Liver (tissue), 9 donors: Measurements from ENCODE around the gene ME1. TPM values are rescaled to one million over a fixed set of nuclear protein-coding genes. Genes with fewer than 3 reads are reported as not detected.
A peak's percentile ranks its signal among the peaks of the same experiment; 100 is the strongest.

Experiments
- DNase-seq: peaks from one replicate; pipeline ENCODE4 v3.0.0-alpha.2; 2017; ENCODE audit warnings: low spot score
- H3K27ac ChIP-seq, 2 donors: one replicate each; pipeline ENCODE4 v1.7.0; 2013; ENCODE audit warnings: inconsistent platforms in 2 of 2, low read length in 2 of 2, control low read depth in 1 of 2, low read depth in 1 of 2, mild to moderate bottlenecking in 1 of 2
- H3K27me3 ChIP-seq, 4 donors: one replicate each; pipeline versions ENCODE4 v1.6.1 to v1.7.0; 2013; ENCODE audit warnings: low read length in 3 of 4, inconsistent platforms in 1 of 4, mild to moderate bottlenecking in 1 of 4, moderate library complexity in 1 of 4; ENCODE audit not compliant: control insufficient read depth in 4 of 4, insufficient read depth in 4 of 4
- H3K36me3 ChIP-seq, 4 donors: one replicate each; pipeline versions ENCODE4 v1.6.1 to v1.7.0; 2013; ENCODE audit warnings: low read length in 3 of 4, mild to moderate bottlenecking in 3 of 4, low read depth in 1 of 4, moderate library complexity in 1 of 4; ENCODE audit not compliant: control insufficient read depth in 4 of 4, insufficient read depth in 3 of 4
- H3K4me1 ChIP-seq, 4 donors: one replicate each; pipeline versions ENCODE4 v1.6.1 to v1.7.0; 2013; ENCODE audit warnings: low read length in 3 of 4, mild to moderate bottlenecking in 3 of 4, moderate library complexity in 1 of 4; ENCODE audit not compliant: control insufficient read depth in 4 of 4, insufficient read depth in 4 of 4
- H3K4me3 ChIP-seq, 3 donors: one replicate each; pipeline versions ENCODE4 v1.6.1 to v1.7.0; 2013; ENCODE audit warnings: low read length in 3 of 3, control low read depth in 1 of 3, low read depth in 1 of 3, mild to moderate bottlenecking in 1 of 3
- H3K9ac ChIP-seq, 2 donors: one replicate each; pipeline ENCODE4 v1.7.0; 2013; ENCODE audit warnings: low read length in 2 of 2, mild to moderate bottlenecking in 2 of 2, moderate library complexity in 2 of 2, control low read depth in 1 of 2, low read depth in 1 of 2
- H3K9me3 ChIP-seq, 4 donors: one replicate each; pipeline versions ENCODE4 v1.6.1 to v1.7.0; 2013; ENCODE audit warnings: low read length in 3 of 4; ENCODE audit not compliant: control insufficient read depth in 4 of 4
- ATF3 ChIP-seq: IDR thresholded peaks from 2 replicates; pipeline ENCODE4 v1.6.1; 2016; ENCODE audit warnings: antibody characterized with exemption
- EGR1 ChIP-seq, 2 donors: IDR thresholded peaks; 2 replicates each; pipeline ENCODE4 v1.6.1; 2016 to 2018; ENCODE audit warnings: antibody characterized with exemption in 2 of 2, low read depth in 2 of 2
- FOXA1 ChIP-seq: IDR thresholded peaks from 2 replicates; pipeline ENCODE4 v1.6.1; 2016; ENCODE audit warnings: antibody characterized with exemption
- FOXA2 ChIP-seq: IDR thresholded peaks from 2 replicates; pipeline ENCODE4 v1.6.1; 2016; ENCODE audit warnings: antibody characterized with exemption
- GABPA ChIP-seq, 2 donors: IDR thresholded peaks in 1 of 2; conservative IDR thresholded peaks in 1 of 2; 2 replicates each; pipeline ENCODE4 v1.6.1; 2016; ENCODE audit warnings: antibody characterized with exemption in 2 of 2, mild to moderate bottlenecking in 1 of 2, moderate library complexity in 1 of 2
- HNF4A ChIP-seq, 2 donors: conservative IDR thresholded peaks; 2 replicates each; pipeline ENCODE4 v1.6.1; 2016; ENCODE audit warnings: antibody characterized with exemption in 2 of 2, mild to moderate bottlenecking in 2 of 2
- HNF4G ChIP-seq: IDR thresholded peaks from 2 replicates; pipeline ENCODE4 v1.6.1; 2016; ENCODE audit warnings: antibody characterized with exemption
- JUND ChIP-seq, 2 donors: IDR thresholded peaks; 2 replicates each; pipeline ENCODE4 v1.6.1; 2016; ENCODE audit warnings: antibody characterized with exemption in 2 of 2
- NR2F2 ChIP-seq: IDR thresholded peaks from 2 replicates; pipeline ENCODE4 v1.6.1; 2016; ENCODE audit warnings: antibody characterized with exemption
- RAD21 ChIP-seq, 2 donors: IDR thresholded peaks; 2 replicates each; pipeline ENCODE4 v1.6.1; 2016; ENCODE audit warnings: antibody characterized with exemption in 2 of 2, mild to moderate bottlenecking in 2 of 2
- RXRA ChIP-seq, 2 donors: IDR thresholded peaks; 2 replicates each; pipeline ENCODE4 v1.6.1; 2017 to 2018; ENCODE audit warnings: antibody characterized with exemption in 2 of 2, mild to moderate bottlenecking in 1 of 2
- YY1 ChIP-seq: IDR thresholded peaks from 2 replicates; pipeline ENCODE4 v1.6.1; 2016; ENCODE audit warnings: antibody characterized with exemption, mild to moderate bottlenecking
- WGBS: extraction: QIAGEN DNeasy Blood & Tissue Kit; methylation state at CpG from one replicate; pipeline ENCODE4 v1.1.7; 2013; 5-methylcytosine and 5-hydroxymethylcytosine counted together
- polyA plus RNA-seq, 2 donors: library from polyadenylated mRNA; stranded (reverse) in 1 of 2; unstranded in 1 of 2; fragments of 200-250 nt in 1 of 2; fragments of >200 nt in 1 of 2; fragmentation: Nextera tagmentation in 1 of 2; extraction: Ambion mirVana in 1 of 2; gene quantifications; one replicate each; pipeline versions ENCODE4 v1.2.1 to v1.2.3, GENCODE V29; 2013 to 2015
- total RNA-seq, 2 donors: library from RNA; depleted of rRNA; stranded (reverse); fragments of >200 nt; gene quantifications; one replicate each; pipeline ENCODE4 v1.2.3, GENCODE V29; 2014
- TF ChIP-seq, protein P1 (sequence below): fragments of 150-350 bp; IDR thresholded peaks from 2 replicates; pipeline ENCODE4 v1.5.1; 2017; ENCODE audit warnings: improper control_type of control experiment, low read depth, low read length; ENCODE audit not compliant: missing input control
- TF ChIP-seq, protein P2 (sequence below): IDR thresholded peaks from 2 replicates; pipeline ENCODE4 v1.6.1; 2016; ENCODE audit warnings: antibody characterized with exemption, mild to moderate bottlenecking
- TF ChIP-seq, protein P3 (sequence below): IDR thresholded peaks from 2 replicates; pipeline ENCODE4 v1.6.1; 2016; ENCODE audit warnings: antibody characterized with exemption
- donor health status: healthy.
- donor health status: healthy.
- donor health status: healthy.
- donor health status: healthy.
- donor health status: healthy.

Gene ME1
- total and polyA plus RNA-seq, 4 donors, result 4.3 to 7.8 (median 5.5) TPM

DNA sequence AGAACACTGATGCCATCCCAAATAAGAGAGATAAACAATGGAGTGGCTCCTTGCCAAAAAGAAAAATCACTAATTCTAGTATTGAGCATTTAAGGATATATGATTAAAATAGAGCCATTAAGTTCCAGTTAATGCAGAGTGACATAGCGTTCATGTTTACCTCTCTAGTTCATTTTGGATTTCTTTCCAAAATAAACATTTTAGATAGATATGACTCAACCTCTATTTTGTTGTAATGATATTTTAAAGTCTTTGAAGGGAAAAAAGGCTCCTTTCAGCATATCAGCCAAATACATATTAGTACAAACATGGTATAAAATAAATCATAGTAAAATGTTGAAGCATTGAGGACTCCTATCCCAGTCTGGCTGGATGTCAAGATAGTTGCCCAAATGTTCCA, 204.3 kb downstream of the ME1 start:
- TF ChIP-seq, protein P1, sequence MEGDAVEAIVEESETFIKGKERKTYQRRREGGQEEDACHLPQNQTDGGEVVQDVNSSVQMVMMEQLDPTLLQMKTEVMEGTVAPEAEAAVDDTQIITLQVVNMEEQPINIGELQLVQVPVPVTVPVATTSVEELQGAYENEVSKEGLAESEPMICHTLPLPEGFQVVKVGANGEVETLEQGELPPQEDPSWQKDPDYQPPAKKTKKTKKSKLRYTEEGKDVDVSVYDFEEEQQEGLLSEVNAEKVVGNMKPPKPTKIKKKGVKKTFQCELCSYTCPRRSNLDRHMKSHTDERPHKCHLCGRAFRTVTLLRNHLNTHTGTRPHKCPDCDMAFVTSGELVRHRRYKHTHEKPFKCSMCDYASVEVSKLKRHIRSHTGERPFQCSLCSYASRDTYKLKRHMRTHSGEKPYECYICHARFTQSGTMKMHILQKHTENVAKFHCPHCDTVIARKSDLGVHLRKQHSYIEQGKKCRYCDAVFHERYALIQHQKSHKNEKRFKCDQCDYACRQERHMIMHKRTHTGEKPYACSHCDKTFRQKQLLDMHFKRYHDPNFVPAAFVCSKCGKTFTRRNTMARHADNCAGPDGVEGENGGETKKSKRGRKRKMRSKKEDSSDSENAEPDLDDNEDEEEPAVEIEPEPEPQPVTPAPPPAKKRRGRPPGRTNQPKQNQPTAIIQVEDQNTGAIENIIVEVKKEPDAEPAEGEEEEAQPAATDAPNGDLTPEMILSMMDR, result no peak
- TF ChIP-seq JUND (IDR thresholded peaks at IDR 0.05), result no peak
- no peak for TF ChIP-seq HNF4A (conservative IDR thresholded peaks at IDR 0.05)
- no peak for TF ChIP-seq YY1
- TF ChIP-seq, protein P2, sequence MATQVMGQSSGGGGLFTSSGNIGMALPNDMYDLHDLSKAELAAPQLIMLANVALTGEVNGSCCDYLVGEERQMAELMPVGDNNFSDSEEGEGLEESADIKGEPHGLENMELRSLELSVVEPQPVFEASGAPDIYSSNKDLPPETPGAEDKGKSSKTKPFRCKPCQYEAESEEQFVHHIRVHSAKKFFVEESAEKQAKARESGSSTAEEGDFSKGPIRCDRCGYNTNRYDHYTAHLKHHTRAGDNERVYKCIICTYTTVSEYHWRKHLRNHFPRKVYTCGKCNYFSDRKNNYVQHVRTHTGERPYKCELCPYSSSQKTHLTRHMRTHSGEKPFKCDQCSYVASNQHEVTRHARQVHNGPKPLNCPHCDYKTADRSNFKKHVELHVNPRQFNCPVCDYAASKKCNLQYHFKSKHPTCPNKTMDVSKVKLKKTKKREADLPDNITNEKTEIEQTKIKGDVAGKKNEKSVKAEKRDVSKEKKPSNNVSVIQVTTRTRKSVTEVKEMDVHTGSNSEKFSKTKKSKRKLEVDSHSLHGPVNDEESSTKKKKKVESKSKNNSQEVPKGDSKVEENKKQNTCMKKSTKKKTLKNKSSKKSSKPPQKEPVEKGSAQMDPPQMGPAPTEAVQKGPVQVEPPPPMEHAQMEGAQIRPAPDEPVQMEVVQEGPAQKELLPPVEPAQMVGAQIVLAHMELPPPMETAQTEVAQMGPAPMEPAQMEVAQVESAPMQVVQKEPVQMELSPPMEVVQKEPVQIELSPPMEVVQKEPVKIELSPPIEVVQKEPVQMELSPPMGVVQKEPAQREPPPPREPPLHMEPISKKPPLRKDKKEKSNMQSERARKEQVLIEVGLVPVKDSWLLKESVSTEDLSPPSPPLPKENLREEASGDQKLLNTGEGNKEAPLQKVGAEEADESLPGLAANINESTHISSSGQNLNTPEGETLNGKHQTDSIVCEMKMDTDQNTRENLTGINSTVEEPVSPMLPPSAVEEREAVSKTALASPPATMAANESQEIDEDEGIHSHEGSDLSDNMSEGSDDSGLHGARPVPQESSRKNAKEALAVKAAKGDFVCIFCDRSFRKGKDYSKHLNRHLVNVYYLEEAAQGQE, result no peak
- TF ChIP-seq RXRA (IDR thresholded peaks at IDR 0.05), result no peak
- TF ChIP-seq HNF4G, result no peak
- no peak for TF ChIP-seq FOXA2
- TF ChIP-seq FOXA1, result no peak
- TF ChIP-seq GABPA (IDR thresholded peaks at IDR 0.05 in 1 of 2, conservative IDR thresholded peaks at IDR 0.05 in 1 of 2), result no peak
- TF ChIP-seq NR2F2, result no peak
- no peak for TF ChIP-seq EGR1 (IDR thresholded peaks at IDR 0.05; ENCODE audit: low read depth in 2 of 2)
- no peak for TF ChIP-seq ATF3
- WGBS, result 42% methylated on average over 1 of the region's 1 CpG
- H3K36me3 ChIP-seq, result peaks cover 0 to 4% (median 0%) of the 10 kb centered on the region in 4 donors
- DNase-seq, result no peak
- no peaks in the 10 kb centered on the region for H3K4me1 ChIP-seq
- no peaks in the 10 kb centered on the region for H3K9me3 ChIP-seq
- H3K4me3 ChIP-seq, result no peak overlapping the region
- H3K9ac ChIP-seq, result no peak overlapping the region
- no peaks in the 10 kb centered on the region for H3K27me3 ChIP-seq
- H3K27ac ChIP-seq, result no peak overlapping the region

DNA sequence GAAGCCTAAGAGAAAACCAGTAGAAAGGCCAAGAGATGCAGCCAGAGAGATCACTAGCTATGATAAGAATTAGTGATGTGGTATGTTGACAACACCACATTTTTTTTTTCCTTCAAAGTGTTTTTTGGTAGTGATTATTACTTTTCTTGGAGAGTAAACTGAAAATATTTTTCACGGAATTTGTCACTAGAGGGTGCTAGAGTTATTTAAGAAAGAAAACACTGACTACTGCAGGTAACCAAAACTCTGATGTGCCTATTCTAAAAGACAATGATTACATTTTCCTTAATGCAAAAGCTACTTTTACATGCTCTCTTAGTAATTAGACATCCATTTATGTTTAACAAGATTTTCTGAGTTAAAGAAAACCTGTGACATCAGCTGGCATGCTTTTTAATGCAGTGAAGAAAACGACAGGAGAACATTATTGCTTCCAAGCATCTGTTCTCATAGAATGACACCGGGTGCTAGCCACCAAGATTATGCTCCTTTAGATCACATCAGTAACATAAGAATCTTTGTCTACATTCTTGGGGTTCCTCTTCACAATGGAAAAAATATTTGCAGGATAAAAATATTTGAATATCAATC, 208.9 kb downstream of the ME1 start:
- no peaks in the 10 kb centered on the region for H3K27me3 ChIP-seq
- H3K4me1 ChIP-seq, result no peaks in the 10 kb centered on the region
- 58% methylated on average over 3 of the region's 3 CpGs for WGBS
- H3K27ac ChIP-seq, result no peak overlapping the region
- H3K9ac ChIP-seq, result no peak overlapping the region
- H3K4me3 ChIP-seq, result no peak overlapping the region
- H3K9me3 ChIP-seq, result no peaks in the 10 kb centered on the region
- peaks cover 0 to 4% (median 0%) of the 10 kb centered on the region in 4 donors for H3K36me3 ChIP-seq
- TF ChIP-seq NR2F2 (no peak), YY1 (no peak), HNF4A (conservative IDR thresholded peaks at IDR 0.05) (no peak), RAD21 (IDR thresholded peaks at IDR 0.05) (peak; percentile 79 to 82), ATF3 (no peak), HNF4G (no peak), EGR1 (IDR thresholded peaks at IDR 0.05; ENCODE audit: low read depth in 2 of 2) (no peak), GABPA (IDR thresholded peaks at IDR 0.05 in 1 of 2, conservative IDR thresholded peaks at IDR 0.05 in 1 of 2) (no peak)
- TF ChIP-seq, protein P3, sequence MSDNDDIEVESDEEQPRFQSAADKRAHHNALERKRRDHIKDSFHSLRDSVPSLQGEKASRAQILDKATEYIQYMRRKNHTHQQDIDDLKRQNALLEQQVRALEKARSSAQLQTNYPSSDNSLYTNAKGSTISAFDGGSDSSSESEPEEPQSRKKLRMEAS, result no peak
- TF ChIP-seq, protein P1, result peak; percentile 42
- TF ChIP-seq, protein P2, result no peak
- DNase-seq, result no peak
